K562 (cell line): ENCODE measurements around the gene ATP5F1A. TPM values are rescaled to one million over a fixed set of nuclear protein-coding genes. Genes with fewer than 3 reads are reported as not detected.
A peak's percentile ranks its signal among the peaks of the same experiment; 100 is the strongest.

Source experiments
- ATAC-seq: fragments of 200-7000 bp; cut with Tn5 transposase; 3 replicates; pipeline ENCODE4 v1.9.1; 2020; ENCODE audit warnings: moderate library complexity
- BruUV-seq: library from RNA; stranded (reverse); fragments of 400-500 nt; replicated peaks from 2 replicates; lab custom pipeline; 2021; lab: Mats Ljungman, UMichigan
- CTCF ChIA-PET: fragments of 300-600 bp; formaldehyde crosslinking; extraction: SDS; loops from one replicate; lab custom pipeline; 2021; ENCODE audit warnings: low intra/inter-chr PET ratio; lab: Yijun Ruan, JAX
- POLR2A ChIA-PET: fragments of 300-600, 350-650 bp; sonication (Branson Sonifier 250); formaldehyde crosslinking; extraction: SDS; loops from one replicate; lab custom pipeline; 2021; ENCODE audit warnings: antibody characterized with exemption, inconsistent platforms; lab: Yijun Ruan, JAX
- DNase-seq, 4 experiments: peaks; one replicate each; pipeline versions ENCODE4 v3.0.0 to v3.0.0-alpha.2; 2011 to 2018; ENCODE audit warnings: low spot score in 3 of 4, mixed read lengths in 3 of 4; ENCODE audit errors: extremely low read depth in 1 of 4
- FAIRE-seq: peaks from 2 replicates; lab custom pipeline; 2011; peaks lifted over from hg19 to GRCh38; lab: Jason Lieb, UNC
- H2AFZ ChIP-seq: 2 replicates; pipeline ENCODE4 v1.6.0; 2011; ENCODE audit warnings: low read depth, low read length, control low read depth, inconsistent platforms
- H3K27ac ChIP-seq: fragments of 200-600 bp; 3 replicates; pipeline ENCODE4 v1.8.0; 2011; ENCODE audit warnings: low read depth, mild to moderate bottlenecking, control low read depth, inconsistent platforms, low read length, moderate library complexity, mixed read lengths; ENCODE audit errors: extremely low read depth
- H3K27me3 ChIP-seq, 2 experiments: fragments of 300-600 bp in 1 of 2; 2 replicates in 1 of 2; 3 replicates in 1 of 2; pipeline versions ENCODE4 v1.6.0 to v1.8.0; 2011; ENCODE audit warnings: inconsistent platforms in 2 of 2, low read length in 2 of 2, mild to moderate bottlenecking in 1 of 2, mixed read lengths in 1 of 2, moderate library complexity in 1 of 2; ENCODE audit not compliant: control insufficient read depth in 2 of 2, insufficient read depth in 2 of 2
- H3K36me3 ChIP-seq: fragments of 300-600 bp; 3 replicates; pipeline ENCODE4 v1.8.0; 2011; ENCODE audit warnings: mild to moderate bottlenecking, low read length, inconsistent platforms; ENCODE audit not compliant: control insufficient read depth, insufficient read depth
- H3K4me1 ChIP-seq, 2 experiments: fragments of 200-600 bp in 1 of 2; replicated peaks in 1 of 2; 2 replicates in 1 of 2; 3 replicates in 1 of 2; pipeline versions ENCODE4 v1.5.1 to v1.8.0; 2011; ENCODE audit warnings: inconsistent platforms in 2 of 2, low read length in 2 of 2, mild to moderate bottlenecking in 1 of 2, mixed read lengths in 1 of 2, moderate library complexity in 1 of 2; ENCODE audit not compliant: control insufficient read depth in 2 of 2, insufficient read depth in 2 of 2
- H3K4me2 ChIP-seq: 2 replicates; pipeline ENCODE4 v1.6.1; 2011; ENCODE audit warnings: low read length, control low read depth, inconsistent platforms, mixed read lengths; ENCODE audit not compliant: insufficient read depth
- H3K4me3 ChIP-seq: fragments of 200-600 bp; sonication (generic), shearing (Covaris generic); 2 replicates; pipeline ENCODE4 v1.5.1; 2016; ENCODE audit warnings: control low read depth, inconsistent platforms
- H3K79me2 ChIP-seq: fragments of 200-600 bp; 3 replicates; pipeline ENCODE4 v1.8.0; 2011; ENCODE audit warnings: low read length, inconsistent platforms; ENCODE audit not compliant: control insufficient read depth, insufficient read depth
- H3K9ac ChIP-seq, 2 experiments: 2 replicates each; pipeline versions ENCODE4 v1.6.0 to v1.6.1; 2011; ENCODE audit warnings: low read depth in 2 of 2, low read length in 2 of 2, control low read depth in 1 of 2, inconsistent platforms in 1 of 2, mild to moderate bottlenecking in 1 of 2, mixed read lengths in 1 of 2; ENCODE audit not compliant: insufficient read depth in 1 of 2
- H3K9me1 ChIP-seq: one replicate; pipeline ENCODE4 v1.6.0; 2011; ENCODE audit warnings: inconsistent platforms, mild to moderate bottlenecking, low read length, moderate library complexity; ENCODE audit not compliant: control insufficient read depth, insufficient read depth
- H3K9me3 ChIP-seq: replicated peaks from 2 replicates; pipeline ENCODE4 v1.5.1; 2011; ENCODE audit warnings: low read depth, low read length, inconsistent platforms; ENCODE audit not compliant: control insufficient read depth, insufficient read depth
- H4K20me1 ChIP-seq: replicated peaks from 2 replicates; pipeline ENCODE4 v1.6.1; 2011; ENCODE audit warnings: low read length, inconsistent platforms, mixed read lengths; ENCODE audit not compliant: control insufficient read depth, insufficient read depth
- ZNF224 ChIP-seq: sonication (generic); formaldehyde crosslinking; IDR thresholded peaks from 2 replicates; pipeline ENCODE4 v1.8.0; 2022; ENCODE audit warnings: mild to moderate bottlenecking, missing genetic modification reagents
- ZNF512 ChIP-seq: IDR thresholded peaks from 2 replicates; pipeline ENCODE4 v1.6.1; 2016; ENCODE audit warnings: missing genetic modification characterization, missing compliant biosample characterization
- WGBS: fragments of 100-300 bp; shearing (Covaris generic); methylation state at CpG from one replicate; pipeline ENCODE4 v1.1.6; 2016; ENCODE audit warnings: low coverage, mixed read lengths; ENCODE audit not compliant: insufficient coverage; ENCODE audit errors: missing lambda C conversion rate; 5-methylcytosine and 5-hydroxymethylcytosine counted together
- in situ Hi-C: fragments of 300-500 bp; cut with MboI; formaldehyde crosslinking; loops from 4 replicates; pipeline ENCODE4 v1.15.0; 2018; ENCODE audit warnings: inconsistent platforms, mixed read lengths
- intact Hi-C: fragments of 100-400 bp; cut with micrococcal nuclease; formaldehyde crosslinking; loops from 2 replicates; pipeline ENCODE4 v1.14.2; 2022
- polyA plus RNA-seq, 8 experiments: library from polyadenylated mRNA; depleted of rRNA in 4 of 8; stranded (reverse) in 5 of 8; unstranded in 3 of 8; fragments of >200 nt; fragmentation: Nextera tagmentation in 2 of 8; fragmentation: Illumina TruSeq in 1 of 8; extraction: Ambion mirVana in 2 of 8; extraction: Trizol in 1 of 8; gene quantifications; 2 replicates each; pipeline versions ENCODE4 v1.2.1 to v1.2.3, GENCODE V29; 2011 to 2014; ENCODE audit warnings: inconsistent platforms in 1 of 8, missing spikeins in 1 of 8
- total RNA-seq, 7 experiments: library from RNA; depleted of rRNA in 6 of 7; stranded (reverse); fragments of >200 nt in 6 of 7; fragmentation: Illumina TruSeq in 2 of 7; extraction: Trizol in 2 of 7; gene quantifications; 2 replicates each; pipeline versions ENCODE4 v1.2.1 to v1.2.3, GENCODE V29; 2011 to 2021; ENCODE audit warnings: low replicate concordance in 1 of 7

The ATP5F1A gene
- total and polyA plus RNA-seq, 9 of the 15 experiments (the other 6 are each of a cell fraction or from before 2014, with no cell fraction given) = 377 to 762 (median 490) TPM

GRCh38 chr18:46140173-46140572 lies 42.1 kb upstream of the ATP5F1A start:
- FAIRE-seq (no peak), DNase-seq (no peak), ATAC-seq (no peak)
- Histone ChIP-seq H3K4me1 (no peaks in the 10 kb centered on the region; a peak in 1 of 5 replicates), H3K36me3 (no peaks in the 10 kb centered on the region), H3K27ac (no peak overlapping the region), H3K9ac (no peak overlapping the region), H3K9me1 (no peaks in the 10 kb centered on the region), H3K4me3 (no peak overlapping the region), H3K79me2 (no peaks in the 10 kb centered on the region), H3K27me3 (no peaks in the 10 kb centered on the region), H2AFZ (no peak overlapping the region), H4K20me1 (no peaks in the 10 kb centered on the region), H3K4me2 (no peak overlapping the region), H3K9me3 (no peaks in the 10 kb centered on the region)
- in situ Hi-C loops = loop anchor here (10.0 kb wide), 1 partner anchor 345 kb away; no protein-coding TSS in a partner anchor
- POLR2A ChIA-PET = interaction anchor here (0.6 kb wide), 1 partner anchor 55 kb away, joined by 3 read pairs; no protein-coding TSS in a partner anchor
- no peak for TF ChIP-seq ZNF224 (CRISPR knock-in tag)
- peak; percentile 50; the same call in 1 of the 2 replicates for TF ChIP-seq ZNF512 (tag)
- BruUV-seq = no TSS peak
- intact Hi-C loops = loop anchor here (10.0 kb wide), 1 partner anchor 255 kb away; no protein-coding TSS in a partner anchor
- CTCF ChIA-PET = no interaction called here
- WGBS = 52% methylated on average over 4 of the region's 4 CpGs
